Right cardiac atrium (tissue), 5 donors: ENCODE results near the gene OTX2. TPM values are rescaled to one million over a fixed set of nuclear protein-coding genes. Genes with fewer than 3 reads are reported as not detected.

Experiments used
- ATAC-seq, 2 donors: fragments of 200-7000 bp; cut with Tn5 transposase; one replicate each; pipeline versions ENCODE4 v1.8.0 to v1.9.1; 2020; ENCODE audit warnings: moderate library complexity in 2 of 2, mild to moderate bottlenecking in 1 of 2
- DNase-seq, 3 donors: peaks; one replicate each; pipeline ENCODE4 v3.0.0-alpha.2; 2020
- H3K27ac ChIP-seq: one replicate; pipeline ENCODE4 v1.5.1; 2013; ENCODE audit warnings: mild to moderate bottlenecking, low read length, control low read depth, moderate library complexity
- H3K27me3 ChIP-seq: one replicate; pipeline ENCODE4 v1.6.1; 2013; ENCODE audit not compliant: control insufficient read depth, insufficient read depth
- H3K4me1 ChIP-seq: one replicate; pipeline ENCODE4 v1.6.1; 2013; ENCODE audit warnings: low read length; ENCODE audit not compliant: control insufficient read depth, insufficient read depth
- H3K4me3 ChIP-seq: one replicate; pipeline ENCODE4 v1.5.1; 2013; ENCODE audit warnings: low read length, control low read depth
- H3K9me3 ChIP-seq: one replicate; pipeline ENCODE4 v1.6.1; 2013; ENCODE audit warnings: low read length; ENCODE audit not compliant: control insufficient read depth
- WGBS: extraction: QIAGEN DNeasy Blood & Tissue Kit; methylation state at CpG from one replicate; pipeline ENCODE4 v1.1.7; 2013; 5-methylcytosine and 5-hydroxymethylcytosine counted together
- intact Hi-C, 4 donors: fragments of 100-400 bp; cut with DNase I; formaldehyde crosslinking; loops; one replicate each; pipeline versions ENCODE4 v1.11.0 to v1.14.0; 2022 to 2023
- polyA plus RNA-seq: library from polyadenylated mRNA; stranded (reverse); fragments of 200-250 nt; gene quantifications from one replicate; pipeline ENCODE4 v1.2.3, GENCODE V29; 2013
- total RNA-seq, 4 donors: library from RNA; stranded (reverse); fragmentation: NEBNext Ultra II Directional; extraction: Animal tissue kit (Norgen Biotek cat#: 25700); gene quantifications; one replicate each; pipeline ENCODE4 v1.2.1, GENCODE V29; 2021
- donor health status: healthy with polysubstance abuse.
- donor health status: DM: no; HTN: yes; CAD: no.
- donor health status: DM: no; HTN: no; CAD: no.
- donor health status: DM: no; HTN: yes; CAD: no; lungs with severe emphysema.
- donor health status: DM: yes; HTN: yes; CAD: no.

OTX2 gene
- total and polyA plus RNA-seq, 5 donors, result not detected

DNA sequence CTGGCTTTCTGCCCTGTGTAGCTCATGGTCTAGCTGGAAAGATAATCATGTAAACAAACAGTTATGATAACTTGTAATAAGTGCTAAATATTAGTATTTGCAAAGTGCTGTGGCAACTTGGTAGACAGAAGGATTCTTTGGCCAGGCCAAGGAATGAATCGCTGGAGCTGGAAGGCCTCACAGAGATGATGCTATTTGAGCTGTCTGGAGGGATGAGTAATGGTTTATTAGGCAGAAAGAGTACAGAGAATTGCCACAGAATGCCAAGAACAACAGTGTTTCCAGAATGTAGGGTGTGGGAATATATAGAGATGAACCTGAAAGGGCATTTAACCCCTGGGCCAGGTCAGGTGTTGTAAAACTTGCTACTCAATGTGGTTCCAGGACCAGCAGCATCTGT, 27.6 kb downstream of the OTX2 start:
- Histone ChIP-seq H3K27me3 (no peaks in the 10 kb centered on the region), H3K27ac (no peak overlapping the region), H3K4me3 (no peak overlapping the region), H3K4me1 (no peaks in the 10 kb centered on the region), H3K9me3 (no peaks in the 10 kb centered on the region)
- intact Hi-C loops, result no loop called here
- ATAC-seq (no peak), DNase-seq (no peak)
- 70% methylated on average over 1 of the region's 1 CpG for WGBS

DNA sequence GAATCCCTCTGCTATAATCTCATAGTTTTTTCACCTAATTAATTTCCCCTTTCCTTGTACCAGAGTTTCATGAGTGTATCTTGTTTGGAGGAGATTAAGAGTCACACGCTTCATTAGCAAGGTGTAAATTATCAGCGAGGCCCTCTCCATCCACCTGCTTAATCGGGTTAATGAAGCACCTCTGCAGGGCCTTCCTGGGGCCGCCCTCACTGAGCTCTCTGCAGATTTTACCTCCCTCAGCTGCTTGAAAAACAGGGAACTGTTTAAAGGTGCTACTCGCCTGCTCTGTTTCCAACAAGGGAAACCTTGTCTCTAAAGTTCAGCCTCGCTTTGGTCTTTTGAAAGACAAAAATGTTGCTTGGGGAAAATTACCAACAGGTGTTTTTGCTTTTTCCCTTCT, 35.8 kb downstream of the OTX2 start:
- Histone ChIP-seq H3K4me1 (no peaks in the 10 kb centered on the region), H3K27ac (no peak overlapping the region), H3K4me3 (no peak overlapping the region), H3K9me3 (no peaks in the 10 kb centered on the region), H3K27me3 (no peaks in the 10 kb centered on the region)
- 38% methylated on average over 6 of the region's 6 CpGs for WGBS
- ATAC-seq, result no peak
- no peak for DNase-seq
- intact Hi-C loops, result no loop called here

DNA sequence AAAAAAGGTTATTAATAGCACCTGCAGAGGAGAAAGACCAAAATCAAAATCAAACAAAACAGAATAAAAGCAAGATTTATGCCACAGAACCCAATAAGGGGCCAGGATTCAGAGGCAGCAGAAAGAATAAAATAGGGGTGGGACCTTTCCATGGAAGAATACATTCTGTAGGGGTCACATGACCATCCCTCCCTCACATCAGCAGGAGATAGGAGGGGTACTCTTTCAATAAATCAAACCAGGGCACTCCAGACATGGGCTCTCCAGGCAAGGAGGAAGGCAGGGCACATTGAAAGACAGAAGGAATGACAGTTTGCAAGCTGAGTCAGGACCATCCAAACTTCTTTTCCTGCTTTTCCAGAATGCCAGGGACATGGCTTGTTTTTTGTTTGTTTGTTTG, 39.8 kb downstream of the OTX2 start:
- Histone ChIP-seq H3K27me3 (no peaks in the 10 kb centered on the region), H3K9me3 (no peaks in the 10 kb centered on the region), H3K4me1 (no peaks in the 10 kb centered on the region), H3K27ac (no peak overlapping the region), H3K4me3 (no peak overlapping the region)
- no peak for DNase-seq
- intact Hi-C loops, result no loop called here
- no peak for ATAC-seq

DNA sequence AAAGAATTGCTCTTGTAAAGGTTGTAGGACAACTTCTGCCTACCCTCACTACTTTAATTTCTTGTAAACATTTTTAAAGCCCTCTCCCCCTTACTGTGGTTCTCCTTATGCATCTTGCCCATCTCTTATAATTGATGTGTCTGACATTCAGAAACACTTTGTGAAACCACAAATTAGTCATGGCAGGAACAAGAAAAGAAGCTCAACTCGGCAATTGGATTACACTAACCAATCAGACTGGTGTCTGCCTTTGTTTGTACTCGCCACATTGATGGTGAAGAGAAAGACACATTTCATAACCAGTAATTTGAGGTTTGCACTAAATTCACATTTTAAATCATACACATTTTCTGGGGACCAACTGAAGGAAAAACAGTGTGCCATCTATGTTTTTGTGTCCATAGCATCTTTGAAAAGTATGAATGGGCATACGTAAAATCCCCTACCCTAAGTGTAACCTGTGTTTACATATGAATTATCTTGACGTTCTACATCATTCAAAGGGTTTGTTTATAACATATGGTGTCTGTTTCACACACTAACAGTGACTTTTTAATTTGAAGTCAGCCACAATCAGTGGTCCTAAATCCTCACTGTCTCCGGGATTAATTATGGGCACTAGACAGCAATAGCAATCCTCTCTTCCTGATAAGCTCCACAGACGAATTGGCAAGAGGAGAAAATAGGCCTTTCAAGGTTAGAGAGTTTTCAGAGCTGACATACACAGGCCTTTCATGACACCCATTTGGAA, 49.9 kb downstream of the OTX2 start:
- no peak for DNase-seq
- no peaks in the 10 kb centered on the region for H3K27me3 ChIP-seq
- 43% methylated on average over 6 of the region's 6 CpGs for WGBS
- no peaks in the 10 kb centered on the region for H3K9me3 ChIP-seq
- no peak for ATAC-seq
- intact Hi-C loops, result no loop called here
- H3K4me3 ChIP-seq, result no peak overlapping the region
- no peak overlapping the region for H3K27ac ChIP-seq
- no peaks in the 10 kb centered on the region for H3K4me1 ChIP-seq

DNA sequence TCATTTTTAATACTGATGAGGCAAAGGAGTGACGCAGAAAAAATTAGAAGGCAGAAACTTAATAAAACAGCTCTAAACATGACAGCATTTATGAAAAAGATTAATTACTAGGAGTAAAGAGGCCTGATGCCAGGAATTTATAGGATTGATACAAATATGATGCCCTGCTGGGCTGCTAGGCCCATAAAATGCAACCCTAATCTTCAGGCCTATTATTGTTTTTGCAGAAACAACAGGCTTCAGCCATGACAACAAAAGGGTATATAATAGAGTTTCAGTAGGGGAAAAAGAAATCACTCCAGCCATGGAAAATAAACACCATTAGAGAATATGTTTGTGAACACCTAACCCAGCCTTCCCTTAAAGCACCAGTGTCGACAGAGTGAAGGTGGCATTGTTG, 50.6 kb downstream of the OTX2 start:
- Histone ChIP-seq H3K9me3 (no peaks in the 10 kb centered on the region), H3K27ac (no peak overlapping the region), H3K4me1 (no peaks in the 10 kb centered on the region), H3K27me3 (no peaks in the 10 kb centered on the region), H3K4me3 (no peak overlapping the region)
- ATAC-seq, result no peak
- WGBS, result 57% methylated on average over 2 of the region's 2 CpGs
- DNase-seq, result no peak
- intact Hi-C loops, result no loop called here

DNA sequence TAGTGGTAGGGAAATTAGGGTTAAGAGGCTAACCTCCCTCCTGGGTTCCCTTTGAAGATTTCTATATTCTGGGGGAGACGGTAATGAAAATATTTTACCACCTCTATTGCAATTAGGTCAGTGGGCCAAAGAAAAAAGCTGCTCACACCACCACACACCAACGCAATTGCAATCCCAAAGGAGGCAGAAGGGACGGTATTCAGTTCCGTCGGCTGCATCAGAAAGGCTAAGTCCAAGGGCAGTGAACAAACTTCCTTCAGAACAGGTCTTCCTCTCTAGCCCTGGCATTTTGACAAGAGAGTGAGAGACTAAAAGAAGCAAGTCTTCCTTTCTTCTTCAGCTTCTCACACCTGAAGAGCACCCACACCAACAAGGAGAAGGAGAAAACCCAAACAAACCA, 51.2 kb downstream of the OTX2 start:
- no peak overlapping the region for H3K27ac ChIP-seq
- 66% methylated on average over 5 of the region's 5 CpGs for WGBS
- no peak overlapping the region for H3K4me3 ChIP-seq
- no peaks in the 10 kb centered on the region for H3K4me1 ChIP-seq
- no peaks in the 10 kb centered on the region for H3K27me3 ChIP-seq
- DNase-seq, result no peak
- no peak for ATAC-seq
- intact Hi-C loops, result no loop called here
- no peaks in the 10 kb centered on the region for H3K9me3 ChIP-seq

DNA sequence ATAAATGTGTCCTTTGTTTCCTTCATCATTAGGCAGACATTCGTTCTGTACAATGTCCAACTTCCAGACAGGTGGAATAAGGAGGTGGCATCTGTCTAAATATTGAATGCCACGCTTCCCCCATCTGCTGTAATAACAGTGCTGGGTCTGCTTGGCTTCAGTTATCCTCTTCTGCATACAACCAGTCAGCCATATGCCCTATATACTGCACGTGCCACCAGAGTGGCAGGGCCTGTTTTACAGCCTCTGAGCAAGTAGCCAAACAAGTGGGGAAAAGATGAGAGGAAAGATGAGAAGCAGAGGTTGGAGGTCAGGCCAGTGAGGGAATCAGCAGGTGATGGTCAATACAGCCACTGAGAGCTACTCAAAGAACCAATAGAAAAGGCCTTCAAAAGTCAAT, 55.4 kb downstream of the OTX2 start:
- Histone ChIP-seq H3K27me3 (no peaks in the 10 kb centered on the region), H3K27ac (no peak overlapping the region), H3K4me1 (no peaks in the 10 kb centered on the region), H3K9me3 (no peaks in the 10 kb centered on the region), H3K4me3 (no peak overlapping the region)
- WGBS, result 56% methylated on average over 3 of the region's 3 CpGs
- intact Hi-C loops, result no loop called here
- DNase-seq (no peak), ATAC-seq (no peak)

DNA sequence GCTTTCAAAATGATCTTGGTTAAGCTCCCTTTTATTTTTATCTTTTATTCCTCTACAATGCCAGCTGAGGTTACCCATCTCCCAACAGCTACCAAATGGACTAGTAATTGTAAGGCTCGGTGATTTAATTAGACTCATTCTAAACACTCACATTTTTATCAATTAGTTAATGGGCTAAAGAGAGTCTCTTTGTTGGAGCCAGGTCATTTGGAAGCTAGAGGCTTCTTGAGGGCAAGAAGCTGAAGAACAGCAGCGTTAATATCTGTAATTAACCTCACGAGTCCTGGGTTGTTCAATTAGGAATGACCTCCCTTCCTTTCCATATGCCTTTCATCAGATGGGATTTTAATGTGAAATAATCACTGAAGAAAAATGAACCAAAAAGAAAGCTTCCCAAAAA, 56.9 kb downstream of the OTX2 start:
- intact Hi-C loops, result no loop called here
- ATAC-seq (no peak), DNase-seq (no peak)
- Histone ChIP-seq H3K4me3 (no peak overlapping the region), H3K27me3 (no peaks in the 10 kb centered on the region), H3K27ac (no peak overlapping the region), H3K9me3 (no peaks in the 10 kb centered on the region), H3K4me1 (no peaks in the 10 kb centered on the region)
- 63% methylated on average over 3 of the region's 3 CpGs for WGBS

DNA sequence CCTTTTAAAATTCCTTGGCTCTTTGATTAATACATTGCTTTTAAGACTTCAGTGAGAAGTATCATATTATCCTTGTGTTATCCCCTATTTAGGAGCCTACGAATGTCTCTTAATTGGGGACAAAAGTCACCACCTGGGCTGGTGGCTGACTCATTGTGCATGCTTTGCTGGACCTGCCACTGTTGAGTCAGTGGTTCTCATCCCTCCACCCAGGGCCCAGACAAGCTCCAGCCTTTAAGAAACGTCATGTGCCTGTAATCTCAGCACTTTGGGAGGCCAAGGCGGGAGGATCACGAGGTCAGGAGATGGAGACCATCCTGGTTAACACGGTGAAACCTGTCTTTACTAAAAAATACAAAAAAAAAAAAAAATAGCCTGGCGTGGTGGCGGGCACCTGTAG, 57.9 kb downstream of the OTX2 start:
- Histone ChIP-seq H3K4me3 (no peak overlapping the region), H3K27ac (no peak overlapping the region), H3K4me1 (no peaks in the 10 kb centered on the region), H3K27me3 (no peaks in the 10 kb centered on the region), H3K9me3 (no peaks in the 10 kb centered on the region)
- DNase-seq (no peak), ATAC-seq (no peak)
- 76% methylated on average over 7 of the region's 7 CpGs for WGBS
- intact Hi-C loops, result no loop called here

DNA sequence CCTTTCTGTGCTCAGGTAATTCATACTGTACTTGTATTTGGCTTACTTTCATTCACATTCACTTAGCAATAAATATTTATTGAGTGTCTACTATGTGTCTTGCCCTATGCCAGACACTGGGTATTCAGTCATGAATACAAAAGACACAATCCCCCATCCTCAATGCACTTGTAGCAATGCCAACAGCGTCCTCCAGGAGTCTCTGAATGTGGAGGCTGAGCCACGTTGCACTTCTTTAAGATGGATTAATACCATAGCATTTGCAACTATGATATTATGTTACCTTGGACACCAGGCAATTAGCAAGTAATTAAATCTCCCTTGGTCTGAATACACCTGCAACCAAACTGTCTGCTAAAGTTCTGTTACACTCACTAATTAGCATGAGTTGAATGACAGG, 58.8 kb downstream of the OTX2 start:
- Histone ChIP-seq H3K9me3 (no peaks in the 10 kb centered on the region), H3K27me3 (no peaks in the 10 kb centered on the region), H3K27ac (no peak overlapping the region), H3K4me1 (no peaks in the 10 kb centered on the region), H3K4me3 (no peak overlapping the region)
- WGBS, result 32% methylated on average over 2 of the region's 2 CpGs
- no peak for ATAC-seq
- DNase-seq, result no peak
- intact Hi-C loops, result no loop called here
